ENCODE results near the gene BCL11B. TPM values are rescaled to one million over a fixed set of nuclear protein-coding genes. Genes with fewer than 3 reads are reported as not detected.

BCL11B gene
- total and polyA plus RNA-seq, 2 of the 8 experiments (the other 6 are each of a cell fraction or from before 2014, with no cell fraction given) = 0.63 to 5.9 TPM

- no peak overlapping the region for H3K4me3 ChIP-seq (ENCODE audit: extremely low read depth in 1 of 4, insufficient read depth in 2 of 4, low read depth in 3 of 4, low read length in 4 of 4)
- WGBS, 2 experiments (ENCODE audit: extremely low coverage in 1 of 2, insufficient coverage in 1 of 2, insufficient read length in 1 of 2, insufficient replicate concordance in 2 of 2, low coverage in 1 of 2, low lambda C conversion rate in 2 of 2, missing lambda C conversion rate in 1 of 2) = 74% methylated on average over 17 of the region's 18 CpGs; no CpG with 5 or more reads in 1 of the 2 experiments
- no peaks in the 10 kb centered on the region for H4K20me1 ChIP-seq (replicated peaks in 1 of 2; ENCODE audit: control insufficient read depth in 1 of 2, insufficient read depth in 2 of 2, low read length in 2 of 2)
- H3K18ac ChIP-seq (ENCODE audit: extremely low read depth, low read length) = 0 out of 2 replicates have a peak overlapping the region, but pooled peaks have one; percentile 15
- no peak overlapping the region for H4K91ac ChIP-seq (replicated peaks; ENCODE audit: insufficient read length, low read length)
- DNase-seq (ENCODE audit: low read depth in 1 of 2, low spot score in 2 of 2) (no peak), FAIRE-seq (no peak)
- no peak overlapping the region; the same call in 1 of the 2 replicates for H2AK5ac ChIP-seq (ENCODE audit: low read depth, low read length)
- no peak overlapping the region for H4K8ac ChIP-seq (ENCODE audit: extremely low read depth, insufficient read depth, low read length)
- H3K27ac ChIP-seq (ENCODE audit: low read depth, low read length) = no peak overlapping the region; the same call in 1 of the 2 replicates
- ChIA-PET CTCF (ENCODE audit: partially characterized antibody) (interaction anchor here (0.8 to 2.3 kb wide), 7 partner anchors 9 to 67 kb away, joined by 3 to 8 read pairs (median 4); no protein-coding TSS in a partner anchor), POLR2A (ENCODE audit: partially characterized antibody) (interaction anchor here (0.6 to 1.3 kb wide), 5 partner anchors 12 to 47 kb away, joined by 3 read pairs; no protein-coding TSS in a partner anchor)
- no peak overlapping the region for H4K5ac ChIP-seq (ENCODE audit: insufficient read length, low read depth, low read length)
- H3K36me3 ChIP-seq (ENCODE audit: control insufficient read depth in 2 of 4, insufficient read depth in 4 of 4, low read length in 3 of 4) = no peaks in the 10 kb centered on the region
- H3K14ac ChIP-seq (ENCODE audit: insufficient read length) = no peak overlapping the region
- H3K56ac ChIP-seq (replicated peaks; ENCODE audit: insufficient read length, low read depth, low read length) = no peak overlapping the region
- H3K23me2 ChIP-seq (ENCODE audit: low read depth, low read length) = peaks cover 3% of the 10 kb centered on the region; the same call in 1 of the 2 replicates
- peaks cover 8 to 37% (median 31%) of the 10 kb centered on the region in 4 experiments for H3K4me1 ChIP-seq (replicated peaks in 1 of 4; ENCODE audit: control insufficient read depth in 3 of 4, insufficient read depth in 4 of 4, low read length in 3 of 4)
- H3K9ac ChIP-seq (replicated peaks in 1 of 4; ENCODE audit: extremely low read depth in 1 of 4, low read depth in 3 of 4, low read length in 3 of 4) = no peak overlapping the region; a peak in 1 of 7 replicates
- H2BK20ac ChIP-seq (ENCODE audit: low read length) = no peak overlapping the region
- no peak overlapping the region for H2BK120ac ChIP-seq (replicated peaks; ENCODE audit: low read depth, low read length)
- no peaks in the 10 kb centered on the region; the same call in 1 of the 2 replicates for H3K79me1 ChIP-seq (ENCODE audit: low read depth, low read length)
- H2BK5ac ChIP-seq (ENCODE audit: low read depth, low read length) = 0 out of 2 replicates have a peak overlapping the region, but pooled peaks have one; percentile 4
- H2AFZ ChIP-seq (ENCODE audit: low read length) = no peak overlapping the region
- peaks cover 0 to 72% of the 10 kb centered on the region in 2 experiments; a peak in 3 of 4 replicates for H3K79me2 ChIP-seq (ENCODE audit: control insufficient read depth in 1 of 2, insufficient read depth in 2 of 2, low read length in 2 of 2)
- H3K23ac ChIP-seq (ENCODE audit: insufficient read length) = no peak overlapping the region
- H3K9me3 ChIP-seq (ENCODE audit: insufficient read depth in 2 of 2, low read depth in 1 of 2, low read length in 1 of 2) = no peaks in the 10 kb centered on the region
- no peaks in the 10 kb centered on the region for H3K27me3 ChIP-seq (replicated peaks in 1 of 4; ENCODE audit: control insufficient read depth in 3 of 4, extremely low read depth in 1 of 4, insufficient read depth in 3 of 4, low read length in 3 of 4)
- H3K4me2 ChIP-seq (ENCODE audit: insufficient read depth in 1 of 2, low read depth in 2 of 2, low read length in 2 of 2) = peak overlapping the region; percentile 19 to 41; a peak in 2 of 4 replicates
- peak overlapping the region; percentile 39; the same call in 1 of the 2 replicates for H2BK12ac ChIP-seq (ENCODE audit: low read depth, low read length)
- no peak overlapping the region for H3K4ac ChIP-seq (replicated peaks; ENCODE audit: insufficient read length, low read depth, low read length)
- H2BK15ac ChIP-seq (ENCODE audit: low read length) = no peak overlapping the region
- TF ChIP-seq MAFK (IDR thresholded peaks at IDR 0.05; ENCODE audit: low read depth, low read length) (no peak), BCL11A (IDR thresholded peaks at IDR 0.05; ENCODE audit: low read depth in 2 of 2, low read length in 2 of 2) (no peak), GTF2F1 (IDR thresholded peaks at IDR 0.05; ENCODE audit: borderline replicate concordance, low read depth, low read length) (no peak), GABPA (IDR thresholded peaks at IDR 0.05; ENCODE audit: borderline replicate concordance, insufficient read depth, low read length) (no peak), KDM1A (IDR thresholded peaks at IDR 0.05; ENCODE audit: borderline replicate concordance, low read length) (no peak), CBX8 (IDR thresholded peaks at IDR 0.05; ENCODE audit: borderline replicate concordance, low read depth, low read length) (no peak), CHD1 (IDR thresholded peaks at IDR 0.05; ENCODE audit: low read depth, low read length) (no peak), EGR1 (IDR thresholded peaks at IDR 0.05; ENCODE audit: borderline replicate concordance, low read depth, low read length) (no peak), BRCA1 (IDR thresholded peaks at IDR 0.05; ENCODE audit: low read depth, low read length) (no peak), TBP (IDR thresholded peaks at IDR 0.05; ENCODE audit: low read depth, low read length) (no peak)
These were observed 30.5 kb downstream of the BCL11B start for GRCh38 chr14:99241325-99242010.

Measured in H1 (cell line).